Stimulated activated CD4-positive, alpha-beta T cell treated with anti-CD3 and anti-CD28 coated beads, Interleukin-4, amount 100 ng/mL, for 1 hour (primary cell): Measurements from ENCODE around the gene CLDN8.

Source experiments
- DNase-seq: peaks from one replicate; pipeline ENCODE4 v3.0.0-alpha.2; 2020

CLDN8 gene

DNA sequence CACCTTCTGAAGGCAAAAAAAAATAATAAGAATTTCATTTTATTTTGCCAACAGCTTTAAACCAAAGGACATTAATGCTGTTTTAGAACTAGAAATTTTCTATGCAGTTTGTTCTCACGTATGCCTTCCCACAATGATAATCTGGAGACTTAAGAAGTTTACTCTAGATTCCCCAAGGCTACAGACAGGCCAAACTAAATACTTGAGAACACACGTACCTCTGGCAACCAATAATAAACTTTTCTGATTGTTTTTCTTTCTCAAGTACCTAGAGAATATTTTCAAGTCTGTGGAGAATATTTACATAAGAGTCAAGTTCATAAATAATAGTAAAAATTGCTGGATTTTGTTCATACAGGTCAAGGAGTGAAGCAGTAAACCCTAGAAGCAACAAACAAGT is 15.9 kb downstream of the CLDN8 start:
- DNase-seq: no peak

DNA sequence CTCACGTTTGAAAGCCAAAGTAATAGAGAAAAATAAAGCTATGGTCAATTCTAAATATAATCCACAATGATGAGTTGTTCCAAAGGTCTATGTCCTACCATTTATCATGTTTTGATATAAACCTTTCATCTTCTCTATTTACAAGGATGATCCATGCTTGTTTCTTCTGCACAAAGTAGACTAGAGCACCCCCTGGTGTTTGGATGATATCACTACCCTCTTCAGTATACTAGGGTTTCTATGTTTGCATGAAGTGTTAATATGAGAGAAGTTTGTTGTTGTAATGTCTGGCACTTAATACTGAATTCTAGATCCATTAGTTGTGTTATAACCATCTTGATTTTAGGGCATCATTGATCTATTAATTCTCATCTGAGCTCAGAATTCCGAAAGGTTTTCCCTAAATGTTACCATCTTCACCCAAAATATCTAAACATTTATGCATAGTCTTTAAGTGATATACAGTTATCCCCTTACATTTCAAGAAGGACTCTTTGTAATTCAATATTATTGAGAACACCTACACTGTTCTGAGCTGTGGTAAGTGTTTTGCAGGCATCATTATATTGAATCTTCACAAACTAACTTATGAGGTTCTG is 21.1 kb downstream of the CLDN8 start:
- no peak for DNase-seq

- DNase-seq: no peak
Measured at GRCh38 chr21:30193201-30193600, 22.7 kb downstream of the CLDN8 start.

- DNase-seq: no peak
Measured at GRCh38 chr21:30190554-30190953, 25.3 kb downstream of the CLDN8 start.

- DNase-seq: no peak
Measured at GRCh38 chr21:30189773-30190172, 26.1 kb downstream of the CLDN8 start.

- no peak for DNase-seq
Measured at GRCh38 chr21:30186242-30186641, 29.7 kb downstream of the CLDN8 start.

GRCh38 chr21:30168086-30168485 is 47.8 kb downstream of the CLDN8 start:
- DNase-seq: no peak

DNA sequence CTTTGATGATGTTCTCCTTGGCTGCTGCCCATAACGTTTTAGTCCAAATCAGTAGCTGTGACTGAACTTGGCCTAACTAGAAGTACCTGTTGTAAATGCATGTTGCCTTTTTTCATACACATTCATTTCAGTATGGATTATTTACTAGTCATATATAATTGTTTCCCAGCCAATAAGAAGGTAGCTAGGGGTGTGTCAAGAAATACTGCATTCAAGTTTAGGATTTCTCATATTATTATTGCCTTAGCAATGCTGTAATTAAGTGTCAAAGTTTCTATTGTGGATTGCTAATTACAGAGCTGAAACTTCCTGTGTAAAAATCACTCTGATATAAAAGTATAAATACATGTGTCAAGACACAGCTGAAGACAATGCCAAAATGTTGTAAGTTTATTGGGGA is 49.2 kb downstream of the CLDN8 start, which contains the start of gene CLDN17:
Gene CLDN17, minus strand, starts transcription at position 101 of the 400 bp plus-strand sequence. CDS start 188 bp downstream, outside the sequence.
- no peak for DNase-seq

GRCh38 chr21:30166171-30166570 is 49.7 kb downstream of the CLDN8 start:
- DNase-seq: no peak

GRCh38 chr21:30164796-30165195 is 51.1 kb downstream of the CLDN8 start:
- DNase-seq: no peak
